ENCODE data around the gene AGPAT2. TPM values are rescaled to one million over a fixed set of nuclear protein-coding genes. Genes with fewer than 3 reads are reported as not detected.

Gene AGPAT2
- total RNA-seq, 1 experiment from 2014 or later = 77.9 TPM

DNA sequence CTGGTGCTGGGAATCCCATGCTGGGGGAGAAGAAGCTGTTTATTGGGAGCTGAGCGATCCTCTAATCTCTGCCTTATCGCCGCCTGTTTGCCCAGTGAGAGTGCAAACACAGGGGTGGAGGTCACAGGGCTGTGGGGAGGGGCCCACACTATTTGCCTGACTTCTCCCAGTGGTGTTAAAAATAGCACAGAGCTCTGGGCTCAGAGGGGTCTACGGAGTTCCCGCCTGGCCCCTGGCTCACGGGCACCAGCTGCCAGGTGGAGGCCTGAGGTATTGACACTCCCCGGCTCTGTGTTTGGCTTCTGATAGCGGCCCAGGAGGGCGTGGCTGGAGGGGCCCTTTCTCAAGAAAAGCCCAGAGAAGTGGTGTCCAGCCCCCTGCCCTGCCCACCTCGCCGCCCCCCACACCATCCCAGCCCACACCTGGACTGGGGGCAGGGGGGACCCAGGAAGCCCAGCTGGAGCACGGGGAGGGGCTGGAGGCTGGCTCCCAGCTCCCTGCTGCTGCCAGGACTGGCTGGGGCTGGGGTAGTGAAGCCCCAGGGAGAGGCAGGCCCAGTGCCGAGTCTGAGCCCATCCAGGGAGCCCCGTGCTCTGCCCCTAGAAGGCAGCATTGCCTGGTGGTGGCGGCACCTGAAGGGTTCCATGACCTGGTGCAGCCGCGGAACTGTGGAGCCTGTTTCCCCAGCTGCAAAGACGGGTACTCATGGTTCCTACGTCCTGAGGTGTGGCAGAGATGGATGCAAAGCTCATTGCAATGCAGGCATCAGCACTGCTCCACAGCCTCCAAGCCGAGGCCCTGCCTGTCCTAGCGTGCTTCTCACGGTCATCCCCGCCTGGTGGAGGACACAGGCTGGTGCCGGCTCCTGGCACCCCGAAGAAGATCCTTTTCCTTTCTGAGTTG, 60.3 kb downstream of the AGPAT2 start:
- no peak for TF ChIP-seq SIN3A (IDR thresholded peaks at IDR 0.05; ENCODE audit: borderline replicate concordance, insufficient read depth, low read depth, low read length)
- no peak for TF ChIP-seq TCF7L2 (IDR thresholded peaks at IDR 0.05; ENCODE audit: low read depth, low read length)
- TF ChIP-seq, protein P1, sequence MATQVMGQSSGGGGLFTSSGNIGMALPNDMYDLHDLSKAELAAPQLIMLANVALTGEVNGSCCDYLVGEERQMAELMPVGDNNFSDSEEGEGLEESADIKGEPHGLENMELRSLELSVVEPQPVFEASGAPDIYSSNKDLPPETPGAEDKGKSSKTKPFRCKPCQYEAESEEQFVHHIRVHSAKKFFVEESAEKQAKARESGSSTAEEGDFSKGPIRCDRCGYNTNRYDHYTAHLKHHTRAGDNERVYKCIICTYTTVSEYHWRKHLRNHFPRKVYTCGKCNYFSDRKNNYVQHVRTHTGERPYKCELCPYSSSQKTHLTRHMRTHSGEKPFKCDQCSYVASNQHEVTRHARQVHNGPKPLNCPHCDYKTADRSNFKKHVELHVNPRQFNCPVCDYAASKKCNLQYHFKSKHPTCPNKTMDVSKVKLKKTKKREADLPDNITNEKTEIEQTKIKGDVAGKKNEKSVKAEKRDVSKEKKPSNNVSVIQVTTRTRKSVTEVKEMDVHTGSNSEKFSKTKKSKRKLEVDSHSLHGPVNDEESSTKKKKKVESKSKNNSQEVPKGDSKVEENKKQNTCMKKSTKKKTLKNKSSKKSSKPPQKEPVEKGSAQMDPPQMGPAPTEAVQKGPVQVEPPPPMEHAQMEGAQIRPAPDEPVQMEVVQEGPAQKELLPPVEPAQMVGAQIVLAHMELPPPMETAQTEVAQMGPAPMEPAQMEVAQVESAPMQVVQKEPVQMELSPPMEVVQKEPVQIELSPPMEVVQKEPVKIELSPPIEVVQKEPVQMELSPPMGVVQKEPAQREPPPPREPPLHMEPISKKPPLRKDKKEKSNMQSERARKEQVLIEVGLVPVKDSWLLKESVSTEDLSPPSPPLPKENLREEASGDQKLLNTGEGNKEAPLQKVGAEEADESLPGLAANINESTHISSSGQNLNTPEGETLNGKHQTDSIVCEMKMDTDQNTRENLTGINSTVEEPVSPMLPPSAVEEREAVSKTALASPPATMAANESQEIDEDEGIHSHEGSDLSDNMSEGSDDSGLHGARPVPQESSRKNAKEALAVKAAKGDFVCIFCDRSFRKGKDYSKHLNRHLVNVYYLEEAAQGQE (IDR thresholded peaks at IDR 0.05; ENCODE audit: insufficient read depth in 1 of 2, low read depth in 2 of 2, low read length in 1 of 2) = no peak
- TF ChIP-seq, protein P2, sequence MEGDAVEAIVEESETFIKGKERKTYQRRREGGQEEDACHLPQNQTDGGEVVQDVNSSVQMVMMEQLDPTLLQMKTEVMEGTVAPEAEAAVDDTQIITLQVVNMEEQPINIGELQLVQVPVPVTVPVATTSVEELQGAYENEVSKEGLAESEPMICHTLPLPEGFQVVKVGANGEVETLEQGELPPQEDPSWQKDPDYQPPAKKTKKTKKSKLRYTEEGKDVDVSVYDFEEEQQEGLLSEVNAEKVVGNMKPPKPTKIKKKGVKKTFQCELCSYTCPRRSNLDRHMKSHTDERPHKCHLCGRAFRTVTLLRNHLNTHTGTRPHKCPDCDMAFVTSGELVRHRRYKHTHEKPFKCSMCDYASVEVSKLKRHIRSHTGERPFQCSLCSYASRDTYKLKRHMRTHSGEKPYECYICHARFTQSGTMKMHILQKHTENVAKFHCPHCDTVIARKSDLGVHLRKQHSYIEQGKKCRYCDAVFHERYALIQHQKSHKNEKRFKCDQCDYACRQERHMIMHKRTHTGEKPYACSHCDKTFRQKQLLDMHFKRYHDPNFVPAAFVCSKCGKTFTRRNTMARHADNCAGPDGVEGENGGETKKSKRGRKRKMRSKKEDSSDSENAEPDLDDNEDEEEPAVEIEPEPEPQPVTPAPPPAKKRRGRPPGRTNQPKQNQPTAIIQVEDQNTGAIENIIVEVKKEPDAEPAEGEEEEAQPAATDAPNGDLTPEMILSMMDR (IDR thresholded peaks at IDR 0.05) = no peak
- no peak for TF ChIP-seq POLR2AphosphoS5 (IDR thresholded peaks at IDR 0.05; ENCODE audit: low read depth, low read length)
- ATAC-seq (no peak), DNase-seq (ENCODE audit: low read depth, low spot score) (no peak)
- intact Hi-C loops (cut with micrococcal nuclease; ENCODE audit: unreplicated experiment) (no loop called here), in situ Hi-C loops (cut with HindIII; ENCODE audit: low pct_unique_long_range_greater_than_20kb, low sequenced_read_pairs) (no loop called here)
- peaks cover 16% of the 10 kb centered on the region for H3K4me1 ChIP-seq (ENCODE audit: control insufficient read depth, insufficient read depth, low read length)
- no TSS peak for BruUV-seq (replicated peaks)
- no peaks in the 10 kb centered on the region for H3K36me3 ChIP-seq (ENCODE audit: control insufficient read depth, insufficient read depth, low read length)
- no peaks in the 10 kb centered on the region for H3K27me3 ChIP-seq (ENCODE audit: control insufficient read depth, insufficient read depth, low read length)
- H3K4me3 ChIP-seq (ENCODE audit: low read depth in 2 of 2, low read length in 2 of 2) = no peak overlapping the region
- no peak overlapping the region for H3K27ac ChIP-seq (ENCODE audit: low read length)
- no peaks in the 10 kb centered on the region for H3K9me3 ChIP-seq (ENCODE audit: control insufficient read depth, insufficient read depth, low read depth, low read length)
- ChIA-PET POLR2A (interaction anchor here (0.7 kb wide), 1 partner anchor 45 kb away, joined by 3 read pairs; no protein-coding TSS in a partner anchor), CTCF (interaction anchor here (0.5 to 3.4 kb wide), 4 partner anchors 11 to 142 kb away, joined by 3 to 18 read pairs (median 4); no protein-coding TSS in a partner anchor)

DNA sequence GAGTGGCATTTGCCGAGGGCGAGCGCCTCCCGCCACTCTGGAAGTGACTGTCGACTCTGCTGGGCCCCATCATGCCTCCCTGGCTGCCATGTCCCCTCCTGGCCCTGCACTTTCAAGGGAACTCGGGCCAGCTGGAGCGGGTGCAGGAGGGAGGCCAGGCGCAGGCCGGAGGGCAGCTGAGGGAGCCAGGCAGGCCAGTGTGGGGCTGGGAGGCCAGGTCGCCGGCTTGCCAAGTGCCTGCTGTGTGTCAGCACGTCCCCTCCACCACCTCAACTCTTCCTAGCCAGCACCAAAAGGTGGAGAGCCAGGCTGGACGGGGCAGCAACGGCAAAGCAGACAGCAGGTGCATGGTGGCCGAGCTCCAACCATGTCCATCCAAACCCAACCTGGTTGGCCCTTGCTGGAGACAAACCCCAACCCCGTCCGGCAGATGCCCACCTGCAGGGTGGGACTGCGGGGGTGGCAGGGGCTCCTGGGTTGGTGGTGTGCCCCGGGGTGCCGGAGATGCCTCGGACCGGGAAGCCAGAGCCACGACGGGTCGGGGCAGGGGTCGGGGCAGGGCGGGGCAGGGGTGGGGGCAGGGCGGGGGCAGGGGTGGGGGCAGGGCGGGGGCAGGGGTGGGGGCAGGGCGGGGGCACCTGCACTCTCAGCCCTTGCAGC, 61.1 kb downstream of the AGPAT2 start:
- in situ Hi-C loops (cut with HindIII; ENCODE audit: low pct_unique_long_range_greater_than_20kb, low sequenced_read_pairs) (no loop called here), intact Hi-C loops (cut with micrococcal nuclease; ENCODE audit: unreplicated experiment) (no loop called here)
- POLR2A ChIA-PET = interaction anchor here (0.7 kb wide), 1 partner anchor 46 kb away, joined by 3 read pairs; no protein-coding TSS in a partner anchor
- Histone ChIP-seq H3K4me1 (ENCODE audit: control insufficient read depth, insufficient read depth, low read length) (peaks cover 16% of the 10 kb centered on the region), H3K27me3 (ENCODE audit: control insufficient read depth, insufficient read depth, low read length) (no peaks in the 10 kb centered on the region), H3K9me3 (ENCODE audit: control insufficient read depth, insufficient read depth, low read depth, low read length) (no peaks in the 10 kb centered on the region), H3K36me3 (ENCODE audit: control insufficient read depth, insufficient read depth, low read length) (no peaks in the 10 kb centered on the region), H3K27ac (ENCODE audit: low read length) (no peak overlapping the region), H3K4me3 (ENCODE audit: low read depth in 2 of 2, low read length in 2 of 2) (no peak overlapping the region)
- no peak for ATAC-seq
- no peak for DNase-seq (ENCODE audit: low read depth, low spot score)
- CTCF ChIA-PET = interaction anchor here (0.5 to 3.4 kb wide), 5 partner anchors 12 to 142 kb away, joined by 3 to 18 read pairs (median 5); no protein-coding TSS in a partner anchor
- no TSS peak for BruUV-seq (replicated peaks)
- TF ChIP-seq, protein P2 (IDR thresholded peaks at IDR 0.05) = no peak
- no peak for TF ChIP-seq POLR2AphosphoS5 (IDR thresholded peaks at IDR 0.05; ENCODE audit: low read depth, low read length)
- TF ChIP-seq TCF7L2 (IDR thresholded peaks at IDR 0.05; ENCODE audit: low read depth, low read length) = no peak
- no peak for TF ChIP-seq SIN3A (IDR thresholded peaks at IDR 0.05; ENCODE audit: borderline replicate concordance, insufficient read depth, low read depth, low read length)
- TF ChIP-seq, protein P1 (IDR thresholded peaks at IDR 0.05; ENCODE audit: insufficient read depth in 1 of 2, low read depth in 2 of 2, low read length in 1 of 2) = no peak
